Ectodermal cell (in vitro differentiated cells): ENCODE data around the gene SLC4A3.
"Not testable (repeated sequence)": the region's sequence is repeated elsewhere in the genome, so short reads cannot be mapped to it uniquely, and the experiment has no call there.

Source experiments
- H3K27ac ChIP-seq: 2 replicates; pipeline ENCODE4 v1.7.0; 2013; ENCODE audit warnings: mild to moderate bottlenecking, low read depth, low read length; ENCODE audit not compliant: insufficient read depth, poor library complexity, severe bottlenecking
- H3K27me3 ChIP-seq: 2 replicates; pipeline ENCODE4 v1.7.0; 2013; ENCODE audit warnings: mild to moderate bottlenecking, low read length; ENCODE audit not compliant: insufficient read depth, control insufficient read depth, poor library complexity, severe bottlenecking
- H3K36me3 ChIP-seq: one replicate; pipeline ENCODE4 v1.7.0; 2013; ENCODE audit warnings: low read length; ENCODE audit not compliant: control insufficient read depth, insufficient read depth
- H3K4me1 ChIP-seq: one replicate; pipeline ENCODE4 v1.7.0; 2013; ENCODE audit warnings: low read length; ENCODE audit not compliant: control insufficient read depth, insufficient read depth
- H3K4me3 ChIP-seq: 2 replicates; pipeline ENCODE4 v1.7.0; 2013; ENCODE audit warnings: low read depth, low read length, control low read depth; ENCODE audit not compliant: insufficient read depth
- H3K9me3 ChIP-seq: 2 replicates; pipeline ENCODE4 v1.7.0; 2013; ENCODE audit warnings: mild to moderate bottlenecking, low read length, moderate library complexity; ENCODE audit not compliant: control insufficient read depth
- WGBS, 2 experiments: methylation state at CpG; one replicate each; pipeline ENCODE4 v1.1.7; 2013; ENCODE audit warnings: missing lambda C conversion rate in 2 of 2; 5-methylcytosine and 5-hydroxymethylcytosine counted together

SLC4A3 gene

GRCh38 chr2:219648963-219649362 is 21.5 kb downstream of the SLC4A3 start:
- Histone ChIP-seq H3K4me1 (peaks cover 11% of the 10 kb centered on the region), H3K27ac (no peak overlapping the region), H3K9me3 (no peaks in the 10 kb centered on the region), H3K27me3 (no peaks in the 10 kb centered on the region), H3K4me3 (no peak overlapping the region), H3K36me3 (no peaks in the 10 kb centered on the region)
- 88 to 94% methylated on average over 4 of the region's 4 CpGs for WGBS, 2 experiments

DNA sequence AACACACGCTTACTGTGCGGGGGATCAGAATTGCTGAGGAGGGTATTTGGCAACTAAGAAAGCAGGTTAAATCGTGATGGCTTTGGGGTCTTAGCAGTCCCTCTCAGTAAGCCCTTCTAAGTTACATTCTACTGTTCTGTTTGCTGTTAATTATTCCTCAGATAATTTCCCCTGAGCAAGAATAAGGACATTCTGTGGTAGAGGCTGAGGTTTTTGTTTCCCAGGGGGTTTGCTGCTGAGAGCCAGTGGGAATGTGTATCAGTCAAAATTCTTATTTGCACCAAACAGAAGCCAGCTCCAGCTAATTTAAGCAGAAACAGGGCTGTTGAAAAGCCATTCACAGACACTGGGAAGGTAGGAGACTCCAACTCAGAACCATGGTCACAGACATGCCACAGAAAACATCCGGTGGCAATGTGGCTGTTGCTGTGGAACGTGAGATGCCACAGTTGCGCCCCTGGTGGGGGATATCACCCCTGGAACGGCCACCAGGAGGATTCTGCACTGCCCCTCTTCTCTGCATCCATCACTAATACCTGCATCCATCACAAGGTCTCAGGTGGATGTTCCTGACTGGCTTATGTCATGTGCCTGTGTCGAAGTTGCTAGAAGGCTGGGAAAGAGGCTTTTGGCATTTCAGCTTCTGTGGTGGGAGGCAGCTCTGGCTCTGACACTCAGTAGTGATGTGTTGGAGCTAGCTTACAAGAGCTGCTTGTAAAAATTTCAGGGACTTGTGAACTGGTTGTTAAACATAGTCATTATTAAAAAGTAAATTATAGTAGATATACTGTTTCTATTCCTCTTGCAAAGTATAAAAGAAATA is 23.2 kb downstream of the SLC4A3 start:
- Histone ChIP-seq H3K27me3 (no peaks in the 10 kb centered on the region), H3K4me1 (peaks cover 6% of the 10 kb centered on the region), H3K27ac (no peak overlapping the region), H3K4me3 (no peak overlapping the region), H3K36me3 (no peaks in the 10 kb centered on the region), H3K9me3 (no peaks in the 10 kb centered on the region)
- 80 to 81% methylated on average over 8 of the region's 8 CpGs for WGBS, 2 experiments

GRCh38 chr2:219651656-219652055 is 24.2 kb downstream of the SLC4A3 start:
- not testable (repeated sequence) for H3K4me1 ChIP-seq, H3K9me3 ChIP-seq, H3K27me3 ChIP-seq, H3K27ac ChIP-seq, H3K36me3 ChIP-seq, H3K4me3 ChIP-seq
- 72 to 74% methylated on average over 5 to 6 of the region's 6 CpGs for WGBS, 2 experiments

- WGBS, 2 experiments: 91 to 100% methylated on average over 1 of the region's 1 CpG
- H3K4me3 ChIP-seq: no peak overlapping the region
- H3K4me1 ChIP-seq: no peaks in the 10 kb centered on the region
- H3K27ac ChIP-seq: no peak overlapping the region
- no peaks in the 10 kb centered on the region for H3K36me3 ChIP-seq
- peaks cover 2% of the 10 kb centered on the region for H3K9me3 ChIP-seq
- no peaks in the 10 kb centered on the region for H3K27me3 ChIP-seq
Measured at GRCh38 chr2:219656526-219656925, 29.1 kb downstream of the SLC4A3 start.

- Histone ChIP-seq H3K4me1 (no peaks in the 10 kb centered on the region), H3K9me3 (peaks cover 2% of the 10 kb centered on the region), H3K36me3 (no peaks in the 10 kb centered on the region), H3K27me3 (no peaks in the 10 kb centered on the region), H3K4me3 (no peak overlapping the region), H3K27ac (no peak overlapping the region)
- 91 to 92% methylated on average over 7 of the region's 7 CpGs for WGBS, 2 experiments
Measured at GRCh38 chr2:219658196-219658846, 30.9 kb downstream of the SLC4A3 start.

- Histone ChIP-seq H3K9me3 (peaks cover 2% of the 10 kb centered on the region), H3K36me3 (no peaks in the 10 kb centered on the region), H3K27me3 (no peaks in the 10 kb centered on the region), H3K4me1 (no peaks in the 10 kb centered on the region), H3K4me3 (no peak overlapping the region), H3K27ac (no peak overlapping the region)
- 84 to 94% methylated on average over 2 to 3 of the region's 3 CpGs for WGBS, 2 experiments
Measured at GRCh38 chr2:219658874-219659273, 31.4 kb downstream of the SLC4A3 start.

DNA sequence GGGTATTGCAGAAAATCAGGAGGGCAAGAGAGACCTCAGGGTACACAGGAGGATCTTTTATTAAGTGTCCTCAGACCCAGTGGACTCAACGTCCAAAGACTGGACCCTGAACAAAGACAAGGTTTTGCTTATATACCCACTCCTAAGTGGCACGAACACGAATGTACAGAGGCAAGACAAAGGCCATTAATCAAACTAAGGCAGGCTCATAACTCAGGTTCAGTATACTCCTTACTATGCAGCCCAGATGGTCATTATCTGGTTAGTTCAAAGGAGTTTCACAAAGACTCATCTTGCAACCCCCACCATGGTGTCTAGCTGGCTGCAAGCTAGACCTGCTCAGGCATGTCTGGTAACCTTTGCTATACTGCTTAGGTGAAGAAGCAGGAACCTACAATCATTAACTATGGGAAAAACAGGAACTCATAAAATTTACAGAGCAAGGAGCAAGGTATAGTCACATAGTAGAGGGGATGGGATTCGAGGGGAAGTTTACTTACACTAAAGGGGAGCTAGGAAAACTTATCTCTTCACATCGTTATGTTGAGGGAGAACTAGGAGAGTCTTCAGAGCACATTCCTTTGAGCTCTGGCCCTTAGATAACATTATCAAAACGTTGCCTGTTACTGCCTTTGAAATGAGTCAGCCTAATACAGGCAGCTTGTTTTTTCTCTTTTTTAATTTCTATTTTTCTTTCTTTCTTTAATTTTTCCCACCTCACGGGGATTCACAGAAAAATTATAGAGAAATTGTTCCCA is 33.9 kb downstream of the SLC4A3 start:
- H3K9me3 ChIP-seq: peaks cover 2% of the 10 kb centered on the region
- H3K27ac ChIP-seq: no peak overlapping the region
- no peak overlapping the region for H3K4me3 ChIP-seq
- no peaks in the 10 kb centered on the region for H3K36me3 ChIP-seq
- WGBS, 2 experiments: 87 to 90% methylated on average over 6 to 7 of the region's 7 CpGs
- H3K27me3 ChIP-seq: no peaks in the 10 kb centered on the region
- H3K4me1 ChIP-seq: no peaks in the 10 kb centered on the region

GRCh38 chr2:219661955-219662395 is 34.5 kb downstream of the SLC4A3 start:
- Histone ChIP-seq H3K27ac (no peak overlapping the region), H3K36me3 (no peaks in the 10 kb centered on the region), H3K4me3 (no peak overlapping the region), H3K27me3 (no peaks in the 10 kb centered on the region), H3K4me1 (no peaks in the 10 kb centered on the region), H3K9me3 (peaks cover 2% of the 10 kb centered on the region)
- WGBS, 2 experiments: 88 to 95% methylated on average over 1 of the region's 1 CpG

GRCh38 chr2:219662566-219662965 is 35.1 kb downstream of the SLC4A3 start:
- Histone ChIP-seq H3K4me3 (no peak overlapping the region), H3K36me3 (no peaks in the 10 kb centered on the region), H3K27me3 (no peaks in the 10 kb centered on the region), H3K27ac (no peak overlapping the region), H3K9me3 (no peaks in the 10 kb centered on the region), H3K4me1 (no peaks in the 10 kb centered on the region)

DNA sequence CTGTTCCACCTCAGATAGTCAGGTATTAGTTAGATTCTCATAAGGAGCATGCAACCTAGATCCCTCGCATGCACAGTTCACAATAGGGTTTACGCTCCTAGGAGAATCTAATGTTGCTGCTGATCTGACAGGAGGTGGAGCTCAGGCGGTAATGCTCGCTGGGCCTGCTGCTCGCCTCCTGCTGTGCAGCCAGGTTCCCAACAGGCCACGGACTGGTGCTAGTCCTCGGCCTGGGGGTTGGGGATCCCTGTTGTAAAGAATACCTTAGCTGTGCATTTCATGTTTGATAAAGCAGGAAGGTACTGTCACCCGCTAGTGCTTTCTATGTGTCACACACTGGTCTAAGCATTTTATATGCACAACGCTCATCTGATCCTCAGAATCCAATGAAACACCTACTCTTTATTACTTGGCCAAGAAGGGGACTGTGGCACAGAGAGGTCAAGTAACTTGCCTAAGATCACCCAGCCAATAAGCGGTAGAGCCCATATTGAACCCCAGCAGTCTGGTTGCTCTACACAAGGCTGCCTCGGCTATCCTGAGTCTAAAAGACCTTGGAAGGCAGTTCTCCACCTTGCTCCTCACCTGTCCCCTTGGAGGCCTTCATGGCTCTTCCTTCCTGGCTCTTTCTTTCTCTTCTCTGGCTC is 35.8 kb downstream of the SLC4A3 start:
- Histone ChIP-seq H3K4me1 (no peaks in the 10 kb centered on the region), H3K36me3 (no peaks in the 10 kb centered on the region), H3K4me3 (no peak overlapping the region), H3K27me3 (no peaks in the 10 kb centered on the region), H3K9me3 (no peaks in the 10 kb centered on the region), H3K27ac (no peak overlapping the region)
- 78 to 83% methylated on average over 11 of the region's 11 CpGs for WGBS, 2 experiments
